Measurements from ENCODE around the gene RBM26. TPM values are rescaled to one million over a fixed set of nuclear protein-coding genes. Genes with fewer than 3 reads are reported as not detected.

The RBM26 gene
- total RNA-seq, 1 experiment from 2014 or later, result 70.5 TPM

- Histone ChIP-seq H3K23me2 (ENCODE audit: insufficient read length, low read depth, low read length, poor library complexity, severe bottlenecking) (no peaks in the 10 kb centered on the region), H4K20me1 (ENCODE audit: control insufficient read depth, insufficient read depth, insufficient read length) (no peaks in the 10 kb centered on the region), H2BK15ac (ENCODE audit: low read depth, low read length) (no peak overlapping the region), H3K4me2 (ENCODE audit: insufficient read depth, insufficient read length, low read length) (no peak overlapping the region), H4K91ac (ENCODE audit: insufficient read length, low read depth, low read length) (no peak overlapping the region), H3K56ac (ENCODE audit: insufficient read length, low read depth, low read length) (no peak overlapping the region), H2AFZ (ENCODE audit: low read length) (no peak overlapping the region), H2AK5ac (ENCODE audit: insufficient read length, low read length) (no peak overlapping the region), H3K4me1 (ENCODE audit: insufficient read depth, low read length) (0 out of 2 replicates have a peak, but pooled peaks cover 2% of the 10 kb centered on the region), H2BK20ac (ENCODE audit: low read depth, low read length, poor library complexity, severe bottlenecking) (no peak overlapping the region), H4K5ac (ENCODE audit: insufficient read length, low read depth, low read length) (no peak overlapping the region), H3K27me3 (ENCODE audit: insufficient read depth, low read length) (no peaks in the 10 kb centered on the region), H3K9ac (ENCODE audit: extremely low read depth, insufficient read length, low read length) (no peak overlapping the region), H2BK120ac (ENCODE audit: low read depth, low read length, poor library complexity, severe bottlenecking) (no peak overlapping the region), H3K27ac (ENCODE audit: insufficient read length, low read depth, low read length) (no peak overlapping the region), H3K18ac (ENCODE audit: insufficient read length, low read depth, low read length) (no peak overlapping the region), H3K23ac (ENCODE audit: insufficient read length, low read depth, low read length) (no peak overlapping the region), H4K8ac (replicated peaks; ENCODE audit: insufficient read length, low read depth, low read length) (no peak overlapping the region), H3K4ac (ENCODE audit: low read depth, low read length) (no peak overlapping the region), H3K9me3 (ENCODE audit: control insufficient read depth, low read depth, low read length) (no peaks in the 10 kb centered on the region), H2BK12ac (ENCODE audit: insufficient read length, low read depth, low read length) (no peak overlapping the region), H3K14ac (ENCODE audit: insufficient read depth, low read length) (no peak overlapping the region), H3K79me2 (ENCODE audit: insufficient read depth, low read length) (no peaks in the 10 kb centered on the region), H3K79me1 (ENCODE audit: insufficient read depth, low read depth, low read length, poor library complexity, severe bottlenecking) (no peaks in the 10 kb centered on the region), H3T11ph (ENCODE audit: low read length) (no peak overlapping the region), H2BK5ac (ENCODE audit: insufficient read length, low read length) (no peak overlapping the region)
- no peaks in the 10 kb centered on the region for H3K27me3 Mint-ChIP-seq (ENCODE audit: low read depth)
- no peak overlapping the region; a peak in 1 of 5 replicates for H3K4me3 Mint-ChIP-seq
- H3K4me1 Mint-ChIP-seq, result peaks cover 36 to 38% of the 10 kb centered on the region in 2 experiments
- TF ChIP-seq CTCF (conservative IDR thresholded peaks at IDR 0.05), result no peak
- DNase-seq, result no peak
- no peaks in the 10 kb centered on the region for H3K9me3 Mint-ChIP-seq
- peak overlapping the region in 2 of 3 experiments; percentile 86 to 91; a peak in 4 of 7 replicates for H3K27ac Mint-ChIP-seq
- no CpG with 5 or more reads among the region's 9 CpGs for WGBS (ENCODE audit: extremely low coverage, insufficient read length, low lambda C conversion rate)
- H3K36me3 Mint-ChIP-seq (ENCODE audit: insufficient read depth in 1 of 3, low read depth in 3 of 3), result peaks cover 0 to 2% (median 0%) of the 10 kb centered on the region in 3 experiments; a peak in 1 of 7 replicates
Observed at GRCh38 chr13:79290595-79291244, 115.3 kb downstream of the RBM26 start.
